Measurements from ENCODE around the gene ADAM8. TPM values are rescaled to one million over a fixed set of nuclear protein-coding genes. Genes with fewer than 3 reads are reported as not detected.

The ADAM8 gene
- total and polyA plus RNA-seq, 2 of the 8 experiments (the other 6 are each of a cell fraction or from before 2014, with no cell fraction given): 4.6 TPM

- no peak overlapping the region for H2AK5ac ChIP-seq (ENCODE audit: low read depth, low read length)
- no peak overlapping the region for H3K4me2 ChIP-seq (ENCODE audit: insufficient read depth in 1 of 2, low read depth in 2 of 2, low read length in 2 of 2)
- no peak overlapping the region for H4K8ac ChIP-seq (ENCODE audit: extremely low read depth, insufficient read depth, low read length)
- H3K36me3 ChIP-seq (ENCODE audit: control insufficient read depth in 2 of 4, insufficient read depth in 4 of 4, low read length in 3 of 4): peaks cover 0 to 3% (median 0%) of the 10 kb centered on the region in 4 experiments; a peak in 4 of 8 replicates
- no peak overlapping the region for H3K14ac ChIP-seq (ENCODE audit: insufficient read length)
- H3K23me2 ChIP-seq (ENCODE audit: low read depth, low read length): peaks cover 12% of the 10 kb centered on the region; the same call in 1 of the 2 replicates
- no peak overlapping the region for H2BK15ac ChIP-seq (ENCODE audit: low read length)
- no peak overlapping the region for H3K23ac ChIP-seq (ENCODE audit: insufficient read length)
- no peak overlapping the region for H2BK12ac ChIP-seq (ENCODE audit: low read depth, low read length)
- no peak overlapping the region for H2BK120ac ChIP-seq (replicated peaks; ENCODE audit: low read depth, low read length)
- H3K4me1 ChIP-seq (replicated peaks in 1 of 4; ENCODE audit: control insufficient read depth in 3 of 4, insufficient read depth in 4 of 4, low read length in 3 of 4): peaks cover 3 to 22% (median 8%) of the 10 kb centered on the region in 4 experiments
- CTCF ChIA-PET (ENCODE audit: partially characterized antibody): interaction anchor here (0.6 to 0.7 kb wide), 2 partner anchors 13 to 230 kb away, joined by 3 read pairs; no protein-coding TSS in a partner anchor
- no peaks in the 10 kb centered on the region for H3K9me3 ChIP-seq (ENCODE audit: insufficient read depth in 2 of 2, low read depth in 1 of 2, low read length in 1 of 2)
- H4K20me1 ChIP-seq (replicated peaks in 1 of 2; ENCODE audit: control insufficient read depth in 1 of 2, insufficient read depth in 2 of 2, low read length in 2 of 2): peaks cover 0 to 4% of the 10 kb centered on the region in 2 experiments
- DNase-seq (ENCODE audit: low read depth in 1 of 2, low spot score in 2 of 2): no peak
- H2AFZ ChIP-seq (ENCODE audit: low read length): no peak overlapping the region
- no peak overlapping the region for H3K27ac ChIP-seq (ENCODE audit: low read depth, low read length)
- H3K79me1 ChIP-seq (ENCODE audit: low read depth, low read length): 0 out of 2 replicates have a peak, but pooled peaks cover 2% of the 10 kb centered on the region
- no peak overlapping the region for H2BK20ac ChIP-seq (ENCODE audit: low read length)
- POLR2A ChIA-PET (ENCODE audit: partially characterized antibody): interaction anchor here (1.4 to 2.2 kb wide), 2 partner anchors 17 to 34 kb away, joined by 3 to 8 read pairs; no protein-coding TSS in a partner anchor
- FAIRE-seq: no peak
- TF ChIP-seq RXRA (IDR thresholded peaks at IDR 0.05; ENCODE audit: insufficient read depth, low read depth, low read length) (no peak), CBX5 (IDR thresholded peaks at IDR 0.05; ENCODE audit: low read depth, low read length) (no peak)
- no peak overlapping the region for H3K4ac ChIP-seq (replicated peaks; ENCODE audit: insufficient read length, low read depth, low read length)
- no peaks in the 10 kb centered on the region for H3K79me2 ChIP-seq (ENCODE audit: control insufficient read depth in 1 of 2, insufficient read depth in 2 of 2, low read length in 2 of 2)
- no peak overlapping the region for H4K91ac ChIP-seq (replicated peaks; ENCODE audit: insufficient read length, low read length)
- WGBS, 2 experiments (ENCODE audit: extremely low coverage in 1 of 2, insufficient coverage in 1 of 2, insufficient read length in 1 of 2, insufficient replicate concordance in 2 of 2, low coverage in 1 of 2, low lambda C conversion rate in 2 of 2, missing lambda C conversion rate in 1 of 2): 86% methylated on average over 25 of the region's 25 CpGs; no CpG with 5 or more reads in 1 of the 2 experiments
- H3K27me3 ChIP-seq (replicated peaks in 1 of 4; ENCODE audit: control insufficient read depth in 3 of 4, extremely low read depth in 1 of 4, insufficient read depth in 3 of 4, low read length in 3 of 4): peaks cover 9 to 27% (median 25%) of the 10 kb centered on the region in 4 experiments
- H3K56ac ChIP-seq (replicated peaks; ENCODE audit: insufficient read length, low read depth, low read length): no peak overlapping the region
- H3K4me3 ChIP-seq (ENCODE audit: extremely low read depth in 1 of 4, insufficient read depth in 2 of 4, low read depth in 3 of 4, low read length in 4 of 4): no peak overlapping the region
- H2BK5ac ChIP-seq (ENCODE audit: low read depth, low read length): no peak overlapping the region
- H4K5ac ChIP-seq (ENCODE audit: insufficient read length, low read depth, low read length): no peak overlapping the region
- no peak overlapping the region for H3K9ac ChIP-seq (replicated peaks in 1 of 4; ENCODE audit: extremely low read depth in 1 of 4, low read depth in 3 of 4, low read length in 3 of 4)
- H3K18ac ChIP-seq (ENCODE audit: extremely low read depth, low read length): no peak overlapping the region
Observed at GRCh38 chr10:133241501-133242205, 35.0 kb downstream of the ADAM8 start.
